Hematopoietic multipotent progenitor cell treated with erythropoietin and hydrocortisone succinate and interleukin-3 and kit ligand, for 8 days (in vitro differentiated cells): ENCODE data around the gene CCDC182.

Experiments used
- DNase-seq: peaks from one replicate; pipeline ENCODE4 v3.0.0-alpha.2; 2015

Gene CCDC182

GRCh38 chr17:57726213-57726790 lies 18.8 kb downstream of the CCDC182 start:
- DNase-seq: no peak

GRCh38 chr17:57724729-57725125 lies 20.4 kb downstream of the CCDC182 start:
- no peak for DNase-seq

GRCh38 chr17:57724026-57724728 lies 20.9 kb downstream of the CCDC182 start:
- no peak for DNase-seq

- DNase-seq: no peak
These were observed 21.6 kb downstream of the CCDC182 start for GRCh38 chr17:57723427-57724025.

GRCh38 chr17:57722704-57723043 lies 22.4 kb downstream of the CCDC182 start:
- no peak for DNase-seq

GRCh38 chr17:57721967-57722703 lies 23.0 kb downstream of the CCDC182 start:
- DNase-seq: no peak

- no peak for DNase-seq
These were observed 24.6 kb downstream of the CCDC182 start for GRCh38 chr17:57720386-57721035.

GRCh38 chr17:57718878-57719277 lies 26.2 kb downstream of the CCDC182 start:
- DNase-seq: no peak

- no peak for DNase-seq
These were observed 29.1 kb downstream of the CCDC182 start for GRCh38 chr17:57715981-57716380.

GRCh38 chr17:57714665-57715180 lies 30.4 kb downstream of the CCDC182 start:
- DNase-seq: no peak

- no peak for DNase-seq
These were observed 32.0 kb downstream of the CCDC182 start for GRCh38 chr17:57713140-57713539.

- no peak for DNase-seq
These were observed 36.7 kb downstream of the CCDC182 start for GRCh38 chr17:57708410-57708809.

- DNase-seq: no peak
These were observed 37.2 kb downstream of the CCDC182 start for GRCh38 chr17:57707892-57708291.

- DNase-seq: no peak
These were observed 38.3 kb downstream of the CCDC182 start for GRCh38 chr17:57706761-57707160.

GRCh38 chr17:57705921-57706695 lies 39.0 kb downstream of the CCDC182 start:
- no peak for DNase-seq

- no peak for DNase-seq
These were observed 40.7 kb downstream of the CCDC182 start for GRCh38 chr17:57704448-57704847.

- no peak for DNase-seq
These were observed 41.8 kb downstream of the CCDC182 start for GRCh38 chr17:57703273-57703672.

GRCh38 chr17:57701124-57701523 lies 44.0 kb downstream of the CCDC182 start:
- no peak for DNase-seq

- DNase-seq: no peak
These were observed 45.3 kb downstream of the CCDC182 start for GRCh38 chr17:57699751-57700219.

- DNase-seq: no peak
These were observed 47.0 kb downstream of the CCDC182 start for GRCh38 chr17:57697891-57698711.

GRCh38 chr17:57697197-57697596 lies 47.9 kb downstream of the CCDC182 start:
- no peak for DNase-seq
